NCI-H146 treated with DMSO at 0.1 percent for 48 hours (cell line): ENCODE results near the gene ZDHHC20.
"Not testable (repeated sequence)": the region's sequence is repeated elsewhere in the genome, so short reads cannot be mapped to it uniquely, and the experiment has no call there.

Experiments used
- DNase-seq: peaks from one replicate; lab custom pipeline; 2025; ENCODE audit not compliant: unreplicated experiment; lab: John Stamatoyannopoulos, UW

The ZDHHC20 gene

DNA sequence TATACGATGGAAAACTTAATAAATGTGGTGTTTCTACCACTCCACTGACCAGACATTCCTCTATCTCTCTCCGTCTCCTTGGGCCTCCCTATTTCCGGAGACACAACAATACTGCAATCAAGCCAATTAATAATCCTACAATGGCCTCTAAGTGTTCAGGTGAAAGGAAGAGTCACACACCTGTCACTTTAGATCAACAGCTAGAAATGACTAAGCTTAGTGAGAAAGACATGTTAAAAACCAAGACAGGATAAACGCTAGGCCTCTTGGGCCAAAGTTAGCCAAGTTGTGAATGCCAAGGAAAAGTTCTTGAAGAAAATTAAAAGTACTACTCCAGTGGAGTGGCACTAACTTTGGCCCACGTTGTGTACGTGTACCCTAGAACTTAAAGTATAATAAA, 22.5 kb downstream of the ZDHHC20 start:
- DNase-seq: no peak

DNA sequence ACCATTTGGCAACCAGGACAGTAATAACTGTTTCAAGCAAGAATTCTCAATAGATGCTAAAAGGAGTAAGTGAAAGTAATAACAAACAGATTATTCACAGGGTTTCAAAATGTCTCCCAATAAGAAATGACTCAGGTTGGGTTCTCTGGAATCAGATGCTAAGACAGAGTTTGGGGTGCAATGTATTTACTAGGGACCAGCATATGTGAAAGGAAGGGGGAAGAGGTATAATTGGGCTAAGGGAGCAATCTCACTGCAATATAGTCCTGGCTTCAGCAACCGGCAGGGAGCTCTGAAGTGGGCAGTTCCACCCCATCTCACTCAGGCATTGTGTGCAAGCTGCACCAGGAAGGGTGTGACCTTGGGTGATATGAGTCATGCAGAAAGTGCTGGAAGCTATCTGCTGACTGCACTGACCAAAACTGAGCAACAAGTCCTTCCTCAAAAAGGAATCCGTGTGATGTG, 23.4 kb downstream of the ZDHHC20 start:
- no peak for DNase-seq

DNA sequence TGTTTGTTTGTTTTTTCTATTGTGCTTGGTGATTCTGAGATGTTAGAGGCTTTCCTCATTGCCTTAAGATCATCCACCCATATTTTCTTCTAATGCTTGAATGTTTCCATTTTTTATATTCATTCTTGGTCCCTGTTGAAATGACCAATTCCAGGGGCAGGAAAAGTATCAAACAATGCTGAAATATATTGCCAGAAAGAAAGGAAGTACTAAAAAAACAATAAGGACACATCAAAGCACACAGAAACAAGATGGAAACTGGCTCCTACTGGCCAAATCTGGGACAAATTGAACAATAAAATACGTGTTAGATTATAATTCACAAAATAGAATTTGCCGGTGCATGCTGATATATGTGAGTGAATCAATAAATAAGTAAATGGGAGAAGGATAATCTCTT, 23.9 kb downstream of the ZDHHC20 start:
- no peak for DNase-seq

DNA sequence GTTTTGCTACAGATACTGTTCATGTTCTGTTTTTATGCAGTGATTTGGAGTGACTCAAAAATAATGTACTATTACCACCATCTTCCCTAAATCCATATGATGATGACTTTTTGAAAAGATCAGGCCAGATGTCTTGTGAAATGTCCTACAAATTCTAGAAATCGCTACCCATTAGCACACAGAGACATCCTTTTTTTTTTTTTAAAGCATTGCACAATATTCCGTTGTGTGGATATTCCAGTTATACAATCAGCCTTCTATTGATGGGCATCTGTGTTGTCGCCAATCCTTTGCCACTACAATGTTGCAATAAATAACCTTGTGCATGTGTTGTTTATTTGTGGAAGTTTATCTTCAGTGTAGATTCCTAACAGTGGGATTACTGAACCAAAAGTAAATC, 24.5 kb downstream of the ZDHHC20 start:
- DNase-seq: no peak

DNA sequence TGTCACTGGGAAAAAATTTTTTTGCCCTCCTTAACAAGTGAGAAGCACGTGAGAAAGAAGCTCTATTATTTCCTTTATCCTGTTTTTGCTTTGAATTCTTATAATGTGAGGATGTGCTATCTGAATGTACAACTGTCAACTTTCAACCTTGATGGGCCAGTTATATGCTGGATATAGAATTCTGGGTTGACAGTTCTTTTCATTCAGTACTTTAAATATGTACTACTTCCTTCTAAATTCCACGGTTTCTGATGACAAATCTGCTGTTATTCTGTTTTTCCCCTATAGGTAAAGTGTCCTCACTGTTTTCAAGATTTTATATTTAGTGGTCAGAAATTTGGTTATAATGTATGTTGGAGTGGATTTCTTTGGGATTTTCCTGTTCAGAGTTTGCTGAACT, 29.9 kb downstream of the ZDHHC20 start:
- no peak for DNase-seq

DNA sequence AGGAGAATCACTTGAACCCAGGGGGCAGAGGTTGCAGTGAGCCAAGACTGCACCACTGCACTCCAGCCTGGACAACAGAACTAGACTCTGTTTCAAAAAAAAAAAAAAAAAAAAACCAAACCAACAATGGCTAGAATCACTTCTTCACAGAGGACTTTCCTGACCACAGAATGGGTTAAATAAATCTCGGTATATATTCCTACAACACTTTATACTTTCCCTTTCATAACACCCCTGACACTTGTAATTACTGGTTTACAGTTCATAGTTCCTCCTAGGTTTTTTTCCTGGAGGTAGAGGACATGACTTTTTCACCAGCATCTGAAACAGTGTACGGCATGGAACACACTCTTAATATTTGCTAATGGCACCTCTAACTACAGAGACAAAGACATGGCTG, 31.4 kb downstream of the ZDHHC20 start:
- DNase-seq: no peak

DNA sequence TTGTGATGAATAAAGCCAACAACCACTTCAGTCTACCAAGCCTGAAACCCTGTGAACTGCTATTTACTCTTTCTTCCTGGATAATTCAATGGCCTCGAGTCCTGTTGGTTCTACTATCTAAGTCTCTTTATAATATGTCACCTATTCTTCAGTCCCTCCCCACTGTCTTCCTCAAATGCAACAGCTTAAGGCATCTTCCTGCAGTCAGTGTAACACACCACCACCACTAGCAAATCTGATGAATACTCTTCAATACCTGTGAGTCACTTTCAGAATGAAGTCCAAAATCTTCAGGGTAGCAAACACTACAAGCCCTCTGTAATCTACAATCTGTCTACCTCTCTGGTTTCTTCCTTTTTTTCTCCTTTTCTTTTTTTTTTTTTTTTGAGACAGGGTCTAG, 32.9 kb downstream of the ZDHHC20 start:
- no peak for DNase-seq

DNA sequence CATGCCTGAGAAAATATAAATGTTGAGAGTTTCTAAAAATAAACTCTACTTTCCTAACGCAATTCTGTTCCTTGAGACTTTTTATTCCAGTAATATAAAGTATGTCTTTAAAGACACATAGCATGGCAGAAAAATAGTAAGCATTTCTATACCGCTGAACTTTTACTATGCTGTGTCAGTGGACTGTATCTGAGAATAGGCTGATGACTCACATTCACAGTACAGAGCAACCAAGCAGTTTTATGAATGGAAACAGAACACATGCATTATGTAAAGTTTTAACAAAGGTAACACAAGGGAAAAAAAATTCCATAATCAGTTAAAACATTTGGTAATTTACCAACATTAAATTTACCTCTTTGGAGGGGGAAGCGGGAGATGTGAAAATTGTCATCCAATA, 38.4 kb downstream of the ZDHHC20 start:
- no peak for DNase-seq

DNA sequence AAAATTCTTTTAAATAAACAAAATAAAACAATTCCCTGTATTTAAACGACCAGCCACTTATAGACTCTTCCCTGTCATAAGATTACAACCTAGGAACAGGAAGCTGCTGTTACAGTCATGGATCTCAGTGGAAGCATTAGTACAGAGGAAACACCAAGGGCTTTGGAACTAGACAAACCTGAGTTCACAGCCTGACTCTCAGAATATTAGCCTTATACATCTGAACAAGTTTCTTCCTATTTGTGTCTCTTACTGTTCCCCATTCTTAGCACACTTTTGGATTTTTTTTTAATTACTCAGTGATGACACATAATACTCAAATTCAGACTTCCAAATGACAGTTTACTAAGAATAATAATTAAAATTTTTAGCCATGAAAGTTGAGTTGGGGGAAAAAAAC, 46.1 kb downstream of the ZDHHC20 start:
- no peak for DNase-seq

DNA sequence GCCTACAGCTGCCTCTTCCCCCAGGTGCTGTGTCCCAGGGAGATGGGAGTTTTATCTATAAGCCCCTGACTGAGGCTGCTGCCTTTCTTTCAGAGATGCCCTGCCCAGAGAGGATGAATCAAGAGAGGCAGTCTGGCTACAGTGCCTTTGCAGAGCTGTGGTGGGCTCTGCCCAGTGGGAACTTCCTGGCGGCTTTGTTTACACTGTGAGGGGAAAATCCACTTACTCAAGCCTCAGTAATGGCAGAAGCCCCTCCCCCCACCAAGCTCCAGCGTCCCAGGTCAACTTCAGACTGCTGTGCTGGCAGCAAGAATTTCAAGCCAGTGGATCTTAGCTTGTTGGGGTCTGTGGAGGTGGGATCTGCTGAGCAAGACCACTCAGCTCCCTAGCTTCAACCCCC, 48.6 kb downstream of the ZDHHC20 start:
- DNase-seq: not testable (repeated sequence)

DNA sequence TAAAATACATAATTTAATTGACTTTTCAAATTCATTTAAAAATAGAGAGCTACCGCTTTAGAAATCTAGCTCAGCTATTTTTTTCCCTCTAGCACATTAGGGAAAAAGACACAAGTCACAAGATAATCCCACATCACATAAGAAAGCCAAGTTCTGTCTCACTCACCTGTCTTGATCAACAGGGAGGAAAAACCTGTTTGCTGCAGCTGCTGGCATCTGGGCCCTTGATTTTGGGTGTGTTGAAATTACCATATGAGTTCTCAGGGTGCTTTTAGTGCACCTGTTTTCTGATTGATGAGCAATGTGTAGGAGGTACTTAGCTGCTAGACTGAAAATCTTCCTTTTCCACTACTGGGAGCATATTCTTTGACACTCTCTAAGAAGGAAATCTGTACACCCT, 53.8 kb downstream of the ZDHHC20 start:
- DNase-seq: no peak

DNA sequence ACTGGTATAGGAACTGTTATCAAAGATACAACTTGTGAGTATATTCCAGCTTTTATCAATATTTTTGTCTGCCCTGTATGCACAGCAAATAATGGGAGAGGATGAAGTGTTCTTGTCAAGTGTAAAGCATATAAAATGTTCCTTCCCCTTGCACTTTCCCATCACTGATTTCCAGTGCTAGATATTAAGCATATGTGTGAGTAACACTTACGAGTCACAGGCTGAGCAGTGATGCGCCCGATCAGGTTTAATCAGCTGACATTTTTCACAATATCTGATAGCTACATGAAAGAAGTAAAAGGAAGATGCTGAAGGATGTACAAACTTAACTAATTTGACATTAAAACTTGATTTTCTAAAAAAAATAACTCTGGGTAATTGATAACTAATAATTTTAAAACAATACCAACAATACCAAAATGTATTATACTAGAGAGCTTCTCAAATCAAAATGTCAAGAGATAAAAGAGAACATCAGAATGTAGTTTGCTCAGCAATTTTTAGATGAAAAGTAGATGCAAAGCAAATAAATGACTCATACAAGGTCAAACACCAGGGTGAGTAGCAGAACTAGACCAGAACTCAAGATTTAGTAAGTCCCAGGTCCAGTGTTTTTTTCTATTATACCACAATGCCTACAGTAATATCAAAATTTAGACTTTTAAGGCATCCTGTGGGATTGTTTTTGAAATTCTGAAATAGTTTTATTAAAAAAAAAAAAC, 56.4 kb downstream of the ZDHHC20 start:
- no peak for DNase-seq

DNA sequence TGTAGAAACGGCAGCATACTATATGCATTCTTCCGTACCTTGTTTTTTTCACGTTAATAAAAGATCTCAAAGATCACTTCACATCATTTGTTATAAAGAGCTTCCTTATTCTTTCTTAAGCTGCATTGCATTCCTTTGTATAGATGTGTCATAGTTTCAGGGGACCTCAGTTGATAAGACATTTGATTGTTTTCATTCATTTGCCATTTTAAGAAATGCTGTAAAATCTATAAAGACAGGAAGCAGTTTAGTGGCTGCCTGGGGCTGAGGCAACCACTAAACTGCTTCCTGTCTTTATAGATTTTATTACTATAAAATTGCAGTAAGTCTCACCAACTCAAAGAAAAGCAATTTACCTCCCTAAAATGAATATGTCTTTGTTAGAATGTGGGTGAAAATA, 59.4 kb downstream of the ZDHHC20 start:
- DNase-seq: no peak

DNA sequence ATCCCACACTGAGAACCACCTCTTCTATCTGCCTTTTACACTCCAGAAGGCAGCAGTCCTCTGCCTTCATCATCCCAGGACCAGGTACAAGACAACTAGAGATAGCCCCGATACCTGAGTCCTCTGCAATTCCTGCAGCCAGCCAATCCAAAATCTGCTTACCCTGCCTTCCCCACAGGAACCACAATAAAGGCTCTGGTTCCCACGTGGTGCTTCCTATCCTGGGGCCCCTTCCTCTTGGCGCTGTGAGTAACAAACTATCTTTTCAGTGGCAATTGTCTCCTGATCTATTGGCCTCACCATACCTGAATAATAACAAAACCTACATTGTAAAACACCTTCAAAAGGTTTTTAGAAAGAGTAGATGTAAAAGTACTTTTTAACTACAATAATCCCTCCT, 63.1 kb downstream of the ZDHHC20 start:
- no peak for DNase-seq

DNA sequence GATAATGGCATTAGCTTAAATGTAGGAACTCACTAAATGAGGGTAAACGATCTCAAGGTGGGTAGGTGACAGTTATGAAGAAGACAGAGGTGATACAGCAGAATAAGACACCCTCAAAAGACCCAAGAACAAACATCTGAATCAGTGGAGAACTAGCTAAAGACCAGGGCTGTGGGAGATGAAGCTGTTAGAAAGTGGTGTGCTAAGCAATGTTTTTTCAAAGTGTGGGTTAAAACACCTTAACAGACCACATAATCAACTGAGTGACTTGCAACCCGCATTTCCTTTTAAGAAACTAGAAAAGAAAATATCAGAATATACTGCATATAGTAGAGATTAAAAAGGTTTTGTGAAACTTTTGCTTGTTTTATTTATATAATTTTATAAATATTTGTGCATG, 70.0 kb downstream of the ZDHHC20 start:
- DNase-seq: no peak

DNA sequence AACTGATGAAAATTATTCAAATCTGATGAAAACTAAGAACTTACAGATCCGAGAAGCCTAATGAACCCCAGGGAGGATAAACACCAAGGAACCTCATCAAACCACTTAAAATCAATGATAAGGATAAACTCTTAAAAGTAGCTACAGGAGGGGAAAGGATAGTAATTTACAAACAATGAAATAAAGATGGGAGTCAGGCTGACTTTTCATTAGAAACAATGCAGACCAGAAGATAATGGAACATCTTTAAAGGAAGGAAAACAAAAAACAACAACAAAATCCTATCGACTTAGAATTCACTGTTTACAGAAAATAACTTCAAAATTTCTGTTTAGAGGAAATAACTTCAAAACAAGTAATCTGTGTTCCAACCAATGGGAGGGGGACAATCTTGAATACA, 73.4 kb downstream of the ZDHHC20 start:
- DNase-seq: no peak

DNA sequence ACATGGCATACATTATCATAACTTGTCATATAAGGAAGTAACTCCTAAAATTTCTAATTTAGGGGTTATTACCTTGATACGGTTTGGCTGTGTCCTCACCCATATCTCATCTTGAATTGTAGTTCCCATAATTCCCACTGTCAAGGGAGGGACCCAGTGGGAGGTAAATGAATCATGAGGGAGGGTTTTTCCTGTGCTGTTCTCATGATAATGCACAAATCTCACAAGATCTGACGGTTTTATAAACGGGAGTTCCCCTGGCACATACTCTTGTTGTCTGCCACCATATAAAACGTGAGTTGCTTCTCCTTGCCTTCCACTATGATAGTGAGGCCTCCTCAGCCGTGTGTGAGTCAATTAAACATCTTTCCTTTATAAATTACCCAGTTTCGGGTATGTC, 76.0 kb downstream of the ZDHHC20 start:
- no peak for DNase-seq

DNA sequence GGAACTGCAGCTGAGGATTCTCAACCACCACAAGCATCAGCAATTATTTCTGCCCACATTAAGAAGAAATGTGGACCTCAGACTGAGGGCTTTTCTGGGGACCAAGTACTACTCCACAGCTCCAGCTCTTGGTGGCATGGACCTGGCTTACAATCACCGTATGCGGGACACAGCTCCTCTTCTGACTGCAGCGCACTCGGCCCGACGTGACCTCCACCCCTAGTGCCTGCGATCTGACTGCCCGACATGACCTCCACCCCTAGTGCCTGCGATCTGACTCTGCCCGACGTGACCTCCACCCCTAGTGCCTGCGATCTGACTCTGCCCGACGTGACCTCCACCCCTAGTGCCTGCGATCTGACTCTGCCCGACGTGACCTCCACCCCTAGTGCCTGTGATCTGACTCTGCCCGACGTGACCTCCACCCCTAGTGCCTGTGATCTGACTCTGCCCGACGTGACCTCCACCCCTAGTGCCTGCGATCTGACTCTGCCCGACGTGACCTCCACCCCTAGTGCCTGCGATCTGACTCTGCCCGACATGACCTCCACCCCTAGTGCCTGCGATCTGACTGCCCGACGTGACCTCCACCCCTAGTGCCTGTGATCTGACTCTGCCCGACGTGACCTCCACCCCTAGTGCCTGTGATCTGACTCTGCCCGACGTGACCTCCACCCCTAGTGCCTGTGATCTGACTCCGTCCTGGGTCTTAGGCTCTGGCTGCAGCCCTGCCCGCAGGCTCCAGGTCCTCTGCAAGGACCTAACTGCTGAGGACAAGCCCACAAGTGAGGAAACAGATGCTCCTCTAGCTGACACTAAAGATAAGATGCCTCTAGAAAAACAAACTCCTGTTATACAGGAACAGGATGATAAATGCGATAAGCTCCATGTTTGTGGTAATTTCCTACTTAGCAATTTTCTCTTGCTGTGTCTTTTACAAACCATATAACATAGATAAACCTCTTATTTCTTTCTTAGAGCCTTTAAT, 81.8 kb downstream of the ZDHHC20 start:
- DNase-seq: not testable (repeated sequence)

DNA sequence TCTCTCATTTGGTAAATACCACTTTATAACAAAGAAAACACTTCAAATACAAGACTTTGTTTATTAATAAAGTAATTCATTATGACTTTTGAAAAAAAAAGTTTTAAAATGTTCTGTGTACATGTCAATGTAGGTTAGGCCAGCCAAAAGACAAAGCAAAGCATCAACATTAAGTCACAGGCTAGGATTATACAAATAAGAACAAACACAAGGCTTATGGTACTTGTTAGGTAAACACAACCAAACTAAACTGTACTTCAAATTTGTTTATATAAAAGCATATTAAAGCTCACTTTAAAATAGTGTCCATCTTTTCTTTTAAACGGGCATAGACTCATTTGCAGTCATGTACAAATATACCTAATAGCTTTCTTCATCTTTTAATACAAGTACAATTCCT, 86.6 kb downstream of the ZDHHC20 start:
- no peak for DNase-seq

DNA sequence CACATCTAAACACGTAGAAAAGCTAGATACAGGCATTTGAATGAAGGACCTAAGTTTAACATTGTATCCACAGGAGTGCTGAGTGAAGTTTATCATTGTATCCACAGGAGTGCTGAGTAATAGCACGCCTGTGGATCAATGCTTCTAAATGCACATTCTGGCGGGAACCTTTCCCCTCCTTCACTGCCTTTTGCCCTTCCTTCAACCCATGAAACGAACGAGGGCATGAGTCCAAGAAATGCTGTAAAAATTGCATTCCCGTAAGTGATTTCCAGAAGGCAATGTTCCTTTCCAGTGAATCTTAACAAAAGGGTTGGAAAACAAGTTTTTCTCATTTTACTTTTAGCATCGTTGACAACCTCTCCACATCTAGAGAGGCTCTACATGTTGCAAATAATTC, 88.1 kb downstream of the ZDHHC20 start:
- DNase-seq: no peak

DNA sequence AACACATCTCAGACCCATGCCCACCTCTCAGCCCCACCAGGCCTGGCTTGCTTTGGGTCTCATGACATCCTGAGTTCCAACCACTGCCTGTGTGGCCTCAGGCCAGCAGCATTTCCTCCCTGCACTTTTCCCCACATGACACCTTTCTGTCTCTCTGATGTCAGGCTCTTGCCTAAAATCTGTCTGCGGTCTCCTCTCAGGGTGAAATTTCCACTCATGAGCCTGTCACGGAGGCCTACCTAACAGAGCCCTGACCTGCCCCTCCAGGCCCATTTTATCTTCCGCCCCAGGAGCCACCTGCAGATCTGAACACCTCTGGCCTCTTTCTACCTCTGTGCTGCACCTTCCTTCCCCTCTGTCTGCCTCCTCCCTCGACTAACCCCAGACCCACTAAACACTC, 93.5 kb downstream of the ZDHHC20 start:
- no peak for DNase-seq

DNA sequence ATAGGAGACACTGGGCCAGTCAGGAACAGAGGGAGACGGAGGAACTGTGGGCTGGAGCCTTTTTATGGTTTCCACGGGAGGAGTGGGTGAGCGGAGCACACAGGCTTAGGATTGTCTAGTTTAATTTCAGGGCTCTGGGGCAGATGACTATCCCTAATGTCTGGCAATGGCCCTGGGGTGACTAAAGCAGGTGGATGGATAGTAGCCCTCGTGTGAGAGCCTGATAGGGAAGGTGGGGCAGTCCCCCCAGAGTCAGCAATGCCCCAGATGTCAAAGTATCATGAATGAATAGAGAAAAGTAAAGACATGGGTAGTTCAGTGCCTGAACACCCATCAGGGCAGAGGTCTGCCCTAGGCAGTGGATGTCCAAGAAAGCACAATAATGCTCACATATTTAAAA, 94.2 kb downstream of the ZDHHC20 start:
- DNase-seq: no peak
